HG03280 (cell line): ENCODE measurements around the gene ZNF70.

ENCODE experiments used
- ATAC-seq: cut with Tn5 transposase; IDR thresholded peaks from one replicate; pipeline ENCODE4 v1.9.1; 2021; ENCODE audit warnings: mild to moderate bottlenecking, moderate library complexity; ENCODE audit not compliant: unreplicated experiment

ZNF70 gene

DNA sequence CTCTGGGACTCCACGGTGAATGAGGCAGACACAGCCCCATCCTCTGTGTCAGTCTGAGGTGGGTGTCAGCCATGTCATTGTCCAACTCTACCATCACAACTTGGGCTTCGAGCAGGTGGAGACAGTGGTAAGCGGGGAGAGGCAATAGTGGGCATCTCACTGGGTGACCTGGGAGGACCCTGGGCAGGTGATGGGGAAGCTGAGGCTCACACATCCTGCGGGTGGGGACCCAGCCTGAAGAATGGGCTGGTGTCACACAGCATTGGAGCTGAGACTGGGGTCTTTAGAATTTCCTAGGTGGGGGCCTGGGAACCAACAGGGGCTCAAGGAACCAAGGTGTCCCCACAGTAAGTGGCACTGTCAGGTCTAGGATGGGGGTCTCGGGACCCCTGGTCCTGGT, 28.8 kb upstream of the ZNF70 start:
- ATAC-seq = no peak

DNA sequence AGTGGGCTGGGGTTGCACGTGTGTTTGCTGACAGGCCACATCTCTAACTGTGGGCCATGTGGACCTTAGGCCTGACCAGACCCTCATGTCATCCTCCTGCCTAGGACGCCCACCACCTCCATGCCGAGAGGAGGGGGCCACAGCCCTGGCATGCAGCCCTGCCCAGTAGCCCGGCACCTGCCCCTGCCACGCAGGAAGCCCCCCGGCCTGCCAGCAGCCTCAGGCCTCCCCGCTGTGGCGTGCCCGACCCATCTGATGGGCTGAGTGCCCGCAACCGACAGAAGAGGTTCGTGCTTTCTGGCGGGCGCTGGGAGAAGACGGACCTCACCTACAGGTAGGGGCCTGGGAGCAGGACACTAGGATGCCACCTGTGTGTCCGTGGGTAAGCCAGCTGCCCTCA, 28.2 kb upstream of the ZNF70 start:
- no peak for ATAC-seq

DNA sequence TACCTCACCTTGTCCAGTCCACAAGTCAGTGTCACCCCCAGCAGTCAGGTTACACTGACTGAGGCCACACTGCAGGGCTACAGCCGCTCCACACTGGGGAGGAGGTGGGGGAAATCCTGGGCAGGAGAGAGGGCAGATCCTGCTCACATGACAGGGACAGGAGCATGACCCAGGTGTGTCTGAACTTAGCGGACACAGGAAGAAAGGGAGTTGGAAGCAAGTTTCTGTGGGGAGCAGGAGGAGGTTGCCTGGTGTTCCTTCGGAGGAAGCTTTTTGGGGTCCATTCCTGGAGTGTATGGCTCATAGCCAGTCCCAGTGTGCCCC, 27.6 kb upstream of the ZNF70 start:
- no peak for ATAC-seq

DNA sequence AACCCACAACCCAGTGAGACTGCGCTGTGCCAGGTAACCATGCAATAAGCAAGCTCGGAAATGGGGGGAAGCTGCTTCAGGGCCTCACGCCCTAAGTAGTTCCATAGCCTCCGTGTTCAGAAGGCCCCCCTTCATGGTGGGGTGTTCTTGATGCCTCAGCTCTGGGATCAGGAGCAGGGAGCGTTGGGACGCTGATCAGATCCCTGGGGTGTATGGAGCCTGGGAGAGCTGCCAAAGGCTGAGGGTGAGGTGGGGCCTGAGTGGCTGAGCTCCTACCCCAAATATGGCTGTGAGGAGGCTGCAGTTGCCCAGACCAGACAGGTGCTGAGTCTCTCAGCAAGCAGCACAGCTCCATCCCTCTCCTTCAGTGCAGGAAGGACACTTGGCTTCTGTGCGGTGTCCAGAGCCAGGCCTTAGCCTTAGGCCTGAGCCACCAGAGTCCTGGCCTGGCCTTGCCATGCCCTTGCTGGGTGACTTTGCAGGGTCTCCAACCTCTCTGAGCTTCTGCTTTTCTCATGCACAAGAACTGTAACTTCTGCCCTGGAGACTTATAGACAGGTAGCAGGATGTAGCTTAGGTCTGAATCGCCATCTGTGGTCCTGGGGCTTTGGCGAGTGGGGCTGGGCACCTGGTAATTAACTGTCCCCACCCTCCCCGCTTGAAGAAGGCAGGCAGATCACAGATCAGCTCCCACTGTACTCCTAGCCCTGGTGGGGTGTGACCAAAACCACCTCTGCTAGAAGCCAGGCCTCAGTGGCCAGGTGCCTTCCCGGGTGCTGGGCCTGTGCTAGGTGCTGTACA, 27.1 kb upstream of the ZNF70 start:
- ATAC-seq = no peak

DNA sequence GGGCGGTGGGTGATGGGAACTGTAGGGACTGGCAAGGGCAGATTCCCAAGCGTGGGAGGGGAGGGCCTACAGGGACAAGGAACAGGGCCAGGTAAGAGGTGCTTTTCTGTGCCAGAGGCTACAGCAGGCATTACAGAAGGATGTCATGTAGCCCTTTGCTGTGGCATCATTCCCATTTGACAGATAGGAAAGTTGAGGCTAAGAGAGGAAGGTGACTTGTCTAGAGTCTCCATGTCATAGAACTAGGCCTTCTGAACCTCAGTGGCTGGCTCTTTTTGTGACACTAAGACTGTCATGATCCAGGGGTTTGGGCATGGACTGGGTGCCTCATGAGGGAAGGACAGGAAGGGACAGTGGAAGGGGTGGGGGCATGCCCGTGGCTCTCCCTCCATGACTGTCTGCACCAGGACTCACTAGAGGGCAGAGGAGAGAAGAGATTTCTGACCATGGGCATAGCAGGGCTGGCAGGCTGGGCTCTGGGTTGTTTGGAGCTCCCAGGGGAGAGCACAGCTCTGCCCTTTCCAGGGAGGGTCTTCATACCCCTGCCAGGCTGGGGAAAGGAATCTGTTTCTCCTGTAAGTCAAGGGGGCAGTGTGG, 25.0 kb upstream of the ZNF70 start:
- ATAC-seq = no peak

DNA sequence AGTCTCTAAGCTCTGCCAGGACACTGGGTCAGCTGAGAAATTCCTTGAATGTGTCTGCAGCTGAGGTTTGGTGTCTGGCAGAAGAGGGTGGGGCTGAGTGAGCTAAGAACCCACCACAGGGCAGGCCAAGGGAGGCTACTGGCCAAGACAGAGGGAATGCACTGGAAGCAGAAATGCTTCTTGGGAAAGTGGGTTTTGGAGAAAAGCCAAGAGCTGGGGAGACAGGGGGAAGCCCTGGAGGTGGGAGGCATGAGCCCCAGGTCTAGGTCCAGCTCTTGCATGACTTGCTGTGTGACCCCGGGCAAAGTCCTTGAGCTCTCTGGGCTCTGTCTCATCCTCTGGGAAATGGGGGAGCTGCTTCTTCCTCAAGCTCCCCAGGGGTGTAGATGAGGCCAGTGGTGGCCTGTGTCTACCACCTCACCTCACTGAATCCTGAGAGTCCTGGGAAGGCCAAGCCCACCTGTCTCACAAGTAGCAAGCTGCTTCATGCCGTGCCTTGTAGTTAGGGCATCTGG, 24.1 kb upstream of the ZNF70 start:
- no peak for ATAC-seq

DNA sequence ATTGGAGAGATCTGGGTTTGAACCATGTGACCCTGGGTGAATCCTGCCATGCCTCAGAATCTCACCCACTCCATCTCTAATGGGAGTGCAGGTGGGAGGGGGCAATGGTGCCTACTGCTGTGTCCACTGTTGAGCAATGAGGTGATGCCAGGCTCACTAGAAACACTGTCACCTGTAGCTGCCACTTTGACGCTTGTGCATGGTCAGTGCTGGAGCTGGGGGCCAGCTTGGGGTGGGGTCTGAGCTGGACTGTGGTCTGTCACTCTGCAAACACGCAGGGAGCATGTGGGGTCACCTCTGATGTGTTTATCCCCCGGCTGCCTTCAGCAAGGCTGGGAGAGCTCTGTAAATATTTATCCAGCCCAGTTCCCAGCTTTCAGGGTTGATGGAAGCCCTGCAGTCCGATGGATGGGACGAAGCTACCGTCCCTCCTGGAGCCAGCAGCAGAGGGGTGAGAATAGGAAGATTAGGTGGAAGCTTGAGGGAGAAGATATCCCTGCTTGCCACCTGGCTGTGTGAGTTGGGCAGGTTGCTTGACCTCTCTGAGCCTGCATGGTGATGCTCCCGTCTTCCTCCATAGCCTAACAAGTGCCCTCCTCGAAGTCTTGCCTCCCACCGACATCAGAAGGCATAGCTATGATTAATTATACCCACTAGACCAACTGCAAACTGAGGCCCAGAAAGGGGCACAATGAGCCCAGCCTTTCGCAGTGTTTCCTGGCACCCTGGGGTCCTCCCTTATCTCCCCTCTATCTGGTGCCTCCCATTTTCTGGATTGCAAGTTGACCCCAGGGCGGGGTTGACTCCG, 23.4 kb upstream of the ZNF70 start:
- no peak for ATAC-seq

DNA sequence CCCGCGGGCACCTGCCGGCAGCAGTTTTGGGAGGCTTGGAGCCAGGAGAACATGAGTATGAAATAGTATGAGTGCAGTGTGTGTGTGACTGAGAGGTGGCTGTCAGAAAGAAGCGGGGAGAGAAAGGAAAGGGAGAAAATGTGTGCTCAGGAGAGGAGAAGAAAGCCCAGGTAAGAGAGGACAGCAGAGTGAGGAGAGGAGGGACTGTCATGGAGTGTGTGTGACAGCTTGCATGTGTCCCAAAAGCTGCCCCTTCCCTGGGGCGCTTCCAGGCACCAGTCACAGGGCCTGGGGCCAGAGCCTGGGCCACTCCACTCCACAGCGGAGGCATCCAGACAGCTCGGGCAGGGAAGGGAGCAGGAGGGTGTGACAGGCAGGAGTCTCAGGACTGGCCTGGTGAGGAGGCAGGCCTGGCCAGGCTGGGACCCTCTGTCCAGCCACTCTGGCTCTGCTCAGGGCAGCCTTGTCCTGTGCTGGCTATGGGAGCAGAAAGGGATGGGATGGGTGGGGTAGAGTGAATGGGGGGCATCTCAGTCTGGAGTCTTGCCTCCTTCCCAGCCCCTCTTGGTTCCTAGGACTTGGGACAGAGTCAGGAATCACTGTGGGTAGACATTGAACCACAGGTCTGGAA, 22.7 kb upstream of the ZNF70 start:
- no peak for ATAC-seq

DNA sequence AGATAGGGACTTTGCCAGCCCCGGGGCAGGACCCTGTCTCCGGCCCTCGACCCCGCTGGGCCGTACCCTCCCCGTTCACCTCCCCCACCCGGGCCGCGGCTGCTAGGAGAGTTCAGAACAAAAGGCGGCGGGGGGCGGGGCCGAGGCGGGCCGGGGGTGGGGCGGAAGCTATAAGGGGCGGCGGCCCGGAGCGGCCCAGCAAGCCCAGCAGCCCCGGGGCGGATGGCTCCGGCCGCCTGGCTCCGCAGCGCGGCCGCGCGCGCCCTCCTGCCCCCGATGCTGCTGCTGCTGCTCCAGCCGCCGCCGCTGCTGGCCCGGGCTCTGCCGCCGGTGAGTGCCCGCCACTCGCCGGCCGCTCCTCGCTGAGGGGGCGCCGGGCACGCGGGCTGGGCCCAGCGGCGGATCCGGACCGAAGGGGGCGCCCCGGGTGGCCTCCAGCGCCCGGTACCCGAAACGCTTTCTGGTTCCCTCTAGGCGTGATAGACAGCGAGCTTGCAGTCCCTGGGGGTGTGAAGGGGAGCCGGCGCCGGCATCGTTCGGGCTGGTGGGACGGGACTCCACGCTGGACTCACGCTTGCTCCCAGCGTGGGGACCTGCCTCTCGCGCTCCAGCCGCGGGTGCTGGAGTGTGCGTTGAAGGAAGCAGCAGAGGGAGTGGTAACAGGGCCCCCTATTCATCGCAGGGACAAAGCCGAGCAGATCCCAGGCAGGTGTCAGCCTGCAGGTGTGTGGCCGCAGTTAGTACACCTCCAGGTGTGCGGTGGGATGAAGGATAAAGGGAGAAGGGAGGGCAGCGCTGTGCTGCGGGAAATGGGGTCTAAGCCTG, 21.9 kb upstream of the ZNF70 start, which contains the start of gene MMP11:
Gene MMP11, plus strand, starts transcription at position 201 of the 825 bp plus-strand sequence. Its CDS starts 22 bp downstream, at position 223.
- no peak for ATAC-seq

DNA sequence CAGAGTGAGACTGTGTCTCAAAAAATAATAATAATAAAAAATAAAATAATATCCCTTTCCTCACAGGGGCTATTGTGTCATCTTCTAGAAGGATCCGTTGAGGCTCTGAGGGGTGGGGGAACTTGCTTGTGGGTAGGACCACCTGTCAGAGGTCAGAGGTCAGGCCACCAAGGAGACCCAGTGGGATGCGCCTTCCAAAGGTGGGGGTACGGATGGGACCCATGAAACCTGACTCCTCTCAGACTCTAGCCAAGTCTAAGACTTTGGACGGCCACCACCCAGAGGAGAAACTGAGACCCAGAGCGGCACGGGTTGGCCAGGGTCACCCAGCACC, 21.4 kb upstream of the ZNF70 start:
- no peak for ATAC-seq

DNA sequence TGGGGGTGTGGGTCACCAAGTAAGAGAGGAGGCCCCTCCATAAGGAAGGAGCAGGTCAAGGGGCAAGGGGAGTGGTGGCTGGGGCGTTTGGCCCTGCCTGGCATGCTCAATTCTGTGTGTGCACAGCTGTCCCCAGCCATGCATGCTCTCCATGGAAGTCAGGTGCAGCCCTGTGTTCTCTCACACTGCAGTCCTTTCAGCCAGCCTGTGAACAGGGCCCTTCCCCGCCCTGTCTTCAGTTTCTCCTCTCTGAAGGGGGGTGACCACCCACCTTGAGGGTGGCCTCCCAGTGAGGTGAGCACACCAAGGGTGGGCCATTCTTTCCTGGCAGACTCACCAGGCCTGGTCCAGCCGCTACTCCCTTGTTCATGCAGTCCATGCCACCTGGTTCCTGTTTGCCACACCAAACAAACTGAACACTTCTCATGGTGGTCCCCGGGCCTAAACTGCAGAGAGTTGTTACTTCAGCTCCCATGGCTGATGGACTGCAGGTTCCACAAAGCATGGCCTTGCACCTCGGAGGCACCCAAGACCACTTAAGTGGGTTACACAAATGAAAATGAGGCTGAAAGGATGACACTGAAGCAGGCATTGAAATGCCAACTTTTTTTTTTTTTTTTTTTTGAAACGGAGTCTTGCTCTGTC, 18.5 kb upstream of the ZNF70 start:
- ATAC-seq = no peak

DNA sequence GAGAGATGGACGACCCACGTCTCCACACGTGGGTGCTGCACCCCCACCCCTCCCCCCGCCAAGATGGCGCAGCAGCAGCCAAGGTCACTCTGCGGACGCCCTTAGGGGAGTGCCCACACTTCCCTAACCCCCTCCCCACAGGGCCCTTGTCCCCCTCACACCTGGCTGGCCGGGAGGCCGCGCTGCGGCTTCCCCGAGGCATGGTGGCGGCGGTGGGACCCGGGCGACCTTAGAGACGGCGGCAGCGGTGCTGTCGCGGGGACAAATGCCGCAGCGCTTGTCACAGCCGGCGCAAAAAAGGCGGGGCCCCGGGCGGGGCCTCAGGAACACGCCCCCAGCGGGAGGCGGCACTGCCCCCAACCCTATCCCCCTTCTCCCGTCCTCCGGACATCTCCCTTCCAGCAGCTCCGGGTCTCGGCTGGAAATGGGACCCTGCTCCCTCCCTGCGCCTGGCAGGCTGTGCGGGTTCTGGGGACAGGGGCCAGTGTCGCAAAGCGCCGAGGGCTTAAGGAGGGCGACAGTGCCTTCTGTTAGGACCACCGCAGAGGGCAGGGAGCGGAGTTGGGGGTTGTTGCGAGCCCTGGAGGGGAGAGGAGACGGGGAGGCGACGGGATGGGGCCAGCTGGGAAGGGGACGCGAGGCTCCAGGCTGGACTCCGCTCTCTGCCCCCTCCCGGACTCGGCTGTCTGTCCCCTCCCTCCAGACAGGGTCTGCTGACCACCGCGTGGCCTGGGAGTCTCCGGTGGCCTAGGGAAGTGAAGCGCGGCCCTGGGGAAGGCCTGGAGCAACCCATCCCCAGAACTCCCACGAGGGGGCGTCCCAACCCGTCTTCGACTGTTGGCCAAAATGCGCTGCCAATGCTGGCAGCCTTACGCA, 17.0 kb upstream of the ZNF70 start, which contains the start of gene CHCHD10:
Gene CHCHD10, minus strand, starts transcription at position 300 of the 876 bp plus-strand sequence. Its CDS starts 98 bp downstream, at position 202.
- peak; percentile 64 for ATAC-seq

DNA sequence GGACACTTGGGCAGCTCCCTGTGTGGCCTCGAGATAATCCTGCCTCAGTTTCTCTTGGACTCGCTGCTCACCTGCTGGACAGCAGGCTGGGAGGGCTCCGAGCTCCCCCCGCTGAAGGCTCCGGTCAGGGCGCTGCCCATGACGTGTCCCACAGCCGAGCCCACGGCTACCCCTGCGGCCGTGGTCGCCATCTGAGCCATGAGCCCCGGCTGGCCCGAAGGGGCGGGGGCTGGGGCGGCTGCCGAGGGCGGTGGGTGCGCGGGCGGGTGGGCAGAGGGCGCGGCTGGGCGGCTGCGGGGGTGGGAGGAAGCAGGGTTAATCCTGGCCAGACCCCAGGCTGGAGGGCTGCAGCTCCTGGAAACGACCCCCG, 16.4 kb upstream of the ZNF70 start:
- no peak for ATAC-seq

DNA sequence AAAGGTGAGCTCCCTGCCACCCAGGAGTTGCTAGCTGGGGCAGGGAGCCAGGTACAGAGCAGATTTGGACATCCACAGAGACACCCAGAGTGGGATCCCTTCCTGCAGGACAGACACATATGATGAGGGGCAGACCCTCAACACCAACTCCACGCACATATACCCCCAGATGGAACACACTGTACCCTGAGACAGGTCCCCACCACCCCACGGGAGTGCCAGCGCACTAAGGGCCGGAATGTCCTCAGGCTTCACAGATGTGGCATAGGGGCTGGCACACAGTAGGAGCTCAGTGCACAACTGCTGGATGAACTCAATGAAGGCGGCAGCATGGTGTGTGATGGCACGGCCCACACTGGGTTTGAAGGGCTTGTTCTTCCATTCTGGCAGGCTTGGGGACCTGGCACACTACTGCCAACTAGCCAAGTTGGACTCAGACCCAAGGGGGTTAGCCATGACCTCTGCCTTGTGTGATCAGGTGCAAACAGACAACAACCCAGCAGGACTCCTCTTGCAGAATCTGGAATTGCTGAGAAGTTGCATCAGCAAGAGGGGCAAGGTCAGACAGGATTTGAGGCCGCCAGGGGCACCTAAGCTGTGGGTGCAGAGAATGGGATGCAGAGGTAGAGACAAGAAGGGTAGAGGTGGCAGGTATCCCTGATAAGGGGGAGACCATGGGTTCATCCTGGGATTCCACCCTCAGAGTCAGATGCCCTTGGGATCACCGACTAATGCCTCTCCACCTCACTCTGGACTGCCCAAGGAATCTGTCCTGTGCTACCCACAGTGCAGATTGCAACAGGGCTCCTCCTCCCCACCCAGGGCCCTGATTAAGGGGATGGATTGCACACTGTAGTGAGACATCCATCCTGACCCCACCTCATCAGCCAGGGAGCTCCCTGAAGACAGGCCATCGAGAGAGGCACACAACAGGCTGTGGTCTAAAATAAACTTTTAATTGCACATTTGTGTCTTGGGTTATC, 14.3 kb upstream of the ZNF70 start:
- ATAC-seq = no peak

DNA sequence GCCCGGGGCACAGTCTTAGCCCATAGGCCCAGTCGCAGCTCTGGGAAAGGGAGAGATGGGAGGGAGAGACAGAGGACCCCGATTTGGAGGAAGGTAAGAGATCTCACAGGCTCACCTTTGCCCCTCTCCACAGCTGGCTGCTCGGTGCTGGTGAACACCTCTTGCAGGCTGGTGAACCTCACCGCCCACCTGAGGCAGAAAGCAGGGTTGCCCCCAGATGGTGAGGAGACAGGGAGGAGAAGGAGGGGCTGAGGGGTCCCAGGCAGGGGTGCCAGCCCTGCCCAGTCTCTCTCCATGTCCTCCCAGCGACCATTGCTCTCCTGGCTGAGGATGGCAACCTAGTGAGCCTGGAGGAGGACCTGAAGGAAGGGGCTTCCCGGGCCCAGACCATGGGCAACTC, 13.0 kb upstream of the ZNF70 start:
- no peak for ATAC-seq

DNA sequence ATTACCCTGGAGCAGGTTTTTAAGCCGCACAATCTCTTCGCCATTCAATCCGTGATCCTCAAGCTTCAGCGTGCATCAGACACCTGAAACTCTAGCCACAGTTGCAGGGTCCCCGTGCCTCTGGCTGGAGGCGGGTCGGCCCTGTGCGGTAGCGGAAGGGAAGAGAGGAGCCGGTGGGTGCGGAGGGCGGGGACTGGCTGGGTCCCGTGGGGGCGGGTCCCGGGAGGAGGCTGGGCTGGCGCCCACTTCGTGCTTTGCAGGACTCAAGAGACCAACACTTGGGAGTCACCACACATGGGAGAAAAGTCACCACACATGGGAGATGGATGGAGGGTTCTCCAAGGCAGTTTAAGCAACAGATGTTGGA, 12.7 kb upstream of the ZNF70 start:
- ATAC-seq = no peak

DNA sequence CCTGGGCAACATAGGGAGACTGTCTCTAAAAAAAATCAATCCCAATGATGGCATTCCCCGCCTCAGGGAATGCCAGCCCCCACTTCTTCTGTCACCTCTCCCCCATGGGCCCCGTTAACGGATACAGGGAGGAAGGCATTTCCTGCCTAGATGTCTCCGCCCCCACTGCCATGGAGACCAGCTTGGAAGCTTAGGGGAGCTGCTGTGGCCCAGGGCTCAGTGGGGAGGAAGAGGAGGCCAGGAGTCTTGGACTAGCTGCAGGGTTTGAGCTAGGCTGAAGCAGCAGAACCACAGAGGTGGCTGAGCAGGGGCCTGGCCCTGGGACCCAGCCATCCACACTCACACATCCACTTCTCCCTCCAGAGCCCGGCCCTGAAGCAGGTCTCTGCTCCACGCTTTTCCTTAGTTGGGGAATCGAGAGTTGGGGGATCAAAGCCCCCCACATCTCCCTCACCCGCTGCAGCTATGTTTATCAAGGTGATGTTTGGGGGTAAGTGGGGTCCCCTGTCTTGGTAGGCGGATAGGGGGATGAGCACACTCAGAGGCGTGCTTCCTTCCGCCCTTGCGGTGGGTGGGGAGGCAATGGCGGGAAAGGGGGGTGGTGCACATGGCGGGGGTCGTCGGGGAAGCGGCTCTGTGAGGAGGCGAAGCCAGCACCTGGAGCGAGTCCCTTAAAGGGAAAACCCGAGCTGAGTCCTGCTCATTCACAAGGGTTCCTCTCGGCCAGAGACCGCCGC, 12.1 kb upstream of the ZNF70 start, which contains the start of gene C22orf15:
Gene C22orf15, plus strand, starts transcription at position 149 of the 737 bp plus-strand sequence. Its CDS starts 317 bp downstream, at position 466.
- ATAC-seq = no peak
